Astrocyte (in vitro differentiated cells and primary cell): ENCODE measurements around the gene ACSF3. TPM values are rescaled to one million over a fixed set of nuclear protein-coding genes. Genes with fewer than 3 reads are reported as not detected.

Source experiments
- DNase-seq: peaks from one replicate; pipeline ENCODE4 v3.0.0-alpha.2; 2010; ENCODE audit warnings: low read depth
- FAIRE-seq: peaks from 2 replicates; lab custom pipeline; 2011; peaks lifted over from hg19 to GRCh38; lab: Jason Lieb, UNC
- H2AFZ ChIP-seq: 2 replicates; pipeline ENCODE4 v1.6.0; 2012; ENCODE audit warnings: low read depth, low read length, inconsistent platforms
- H3K27ac ChIP-seq: 2 replicates; pipeline ENCODE4 v1.5.1; 2011; ENCODE audit warnings: low read depth, low read length, inconsistent platforms
- H3K27me3 ChIP-seq: 2 replicates; pipeline ENCODE4 v1.6.0; 2011; ENCODE audit warnings: low read length, inconsistent platforms; ENCODE audit not compliant: insufficient read depth
- H3K36me3 ChIP-seq: 2 replicates; pipeline ENCODE4 v1.5.1; 2011; ENCODE audit warnings: low read length, inconsistent platforms; ENCODE audit not compliant: insufficient read depth
- H3K4me1 ChIP-seq: 2 replicates; pipeline ENCODE4 v1.5.1; 2011; ENCODE audit warnings: low read length, inconsistent platforms; ENCODE audit not compliant: insufficient read depth
- H3K4me2 ChIP-seq: 2 replicates; pipeline ENCODE4 v1.6.0; 2012; ENCODE audit warnings: low read length, inconsistent platforms
- H3K4me3 ChIP-seq: 2 replicates; pipeline ENCODE4 v1.5.1; 2011; ENCODE audit warnings: low read depth, mild to moderate bottlenecking, low read length, inconsistent platforms; ENCODE audit not compliant: insufficient read depth
- H3K79me2 ChIP-seq: 2 replicates; pipeline ENCODE4 v1.6.0; 2012; ENCODE audit warnings: mild to moderate bottlenecking, low read length, inconsistent platforms; ENCODE audit not compliant: insufficient read depth
- H3K9ac ChIP-seq: 2 replicates; pipeline ENCODE4 v1.6.0; 2012; ENCODE audit warnings: mild to moderate bottlenecking, low read length, inconsistent platforms
- H3K9me3 ChIP-seq: 2 replicates; pipeline ENCODE4 v1.5.1; 2012; ENCODE audit warnings: low read depth, mild to moderate bottlenecking, low read length, inconsistent platforms; ENCODE audit not compliant: insufficient read depth
- H4K20me1 ChIP-seq: 2 replicates; pipeline ENCODE4 v1.6.0; 2012; ENCODE audit warnings: low read length, inconsistent platforms; ENCODE audit not compliant: insufficient read depth
- H3K27ac Mint-ChIP-seq: one replicate; pipeline ENCODE4 v1.8.0; 2021; ENCODE audit warnings: mild to moderate bottlenecking, mixed read lengths; ENCODE audit not compliant: unreplicated experiment
- H3K27me3 Mint-ChIP-seq: one replicate; pipeline ENCODE4 v1.8.0; 2021; ENCODE audit warnings: low read depth, mixed read lengths; ENCODE audit not compliant: unreplicated experiment
- H3K36me3 Mint-ChIP-seq: one replicate; pipeline ENCODE4 v1.8.0; 2021; ENCODE audit warnings: low read depth, mixed read lengths; ENCODE audit not compliant: unreplicated experiment
- H3K4me1 Mint-ChIP-seq: one replicate; pipeline ENCODE4 v1.8.0; 2021; ENCODE audit warnings: low read depth, mixed read lengths; ENCODE audit not compliant: unreplicated experiment
- H3K4me3 Mint-ChIP-seq: one replicate; pipeline ENCODE4 v1.8.0; 2021; ENCODE audit warnings: mild to moderate bottlenecking, moderate library complexity, mixed read lengths; ENCODE audit not compliant: unreplicated experiment
- H3K9me3 Mint-ChIP-seq: one replicate; pipeline ENCODE4 v1.8.0; 2021; ENCODE audit warnings: mild to moderate bottlenecking, mixed read lengths; ENCODE audit not compliant: unreplicated experiment
- EZH2 ChIP-seq: IDR thresholded peaks from 2 replicates; pipeline ENCODE4 v1.6.1; 2012; ENCODE audit warnings: mild to moderate bottlenecking, low read length, inconsistent platforms; ENCODE audit not compliant: insufficient read depth
- total RNA-seq: library from RNA; stranded (reverse); gene quantifications from 2 replicates; pipeline ENCODE4 v1.2.1, GENCODE V29; 2021
- TF ChIP-seq, protein P1 (sequence below): IDR thresholded peaks from 2 replicates; pipeline ENCODE4 v1.5.1; 2011; ENCODE audit warnings: low read depth, mild to moderate bottlenecking, inconsistent platforms, low read length, moderate library complexity; ENCODE audit not compliant: insufficient read depth

ACSF3 gene
- total RNA-seq, 1 donor from 2014 or later, result 17.0 TPM

DNA sequence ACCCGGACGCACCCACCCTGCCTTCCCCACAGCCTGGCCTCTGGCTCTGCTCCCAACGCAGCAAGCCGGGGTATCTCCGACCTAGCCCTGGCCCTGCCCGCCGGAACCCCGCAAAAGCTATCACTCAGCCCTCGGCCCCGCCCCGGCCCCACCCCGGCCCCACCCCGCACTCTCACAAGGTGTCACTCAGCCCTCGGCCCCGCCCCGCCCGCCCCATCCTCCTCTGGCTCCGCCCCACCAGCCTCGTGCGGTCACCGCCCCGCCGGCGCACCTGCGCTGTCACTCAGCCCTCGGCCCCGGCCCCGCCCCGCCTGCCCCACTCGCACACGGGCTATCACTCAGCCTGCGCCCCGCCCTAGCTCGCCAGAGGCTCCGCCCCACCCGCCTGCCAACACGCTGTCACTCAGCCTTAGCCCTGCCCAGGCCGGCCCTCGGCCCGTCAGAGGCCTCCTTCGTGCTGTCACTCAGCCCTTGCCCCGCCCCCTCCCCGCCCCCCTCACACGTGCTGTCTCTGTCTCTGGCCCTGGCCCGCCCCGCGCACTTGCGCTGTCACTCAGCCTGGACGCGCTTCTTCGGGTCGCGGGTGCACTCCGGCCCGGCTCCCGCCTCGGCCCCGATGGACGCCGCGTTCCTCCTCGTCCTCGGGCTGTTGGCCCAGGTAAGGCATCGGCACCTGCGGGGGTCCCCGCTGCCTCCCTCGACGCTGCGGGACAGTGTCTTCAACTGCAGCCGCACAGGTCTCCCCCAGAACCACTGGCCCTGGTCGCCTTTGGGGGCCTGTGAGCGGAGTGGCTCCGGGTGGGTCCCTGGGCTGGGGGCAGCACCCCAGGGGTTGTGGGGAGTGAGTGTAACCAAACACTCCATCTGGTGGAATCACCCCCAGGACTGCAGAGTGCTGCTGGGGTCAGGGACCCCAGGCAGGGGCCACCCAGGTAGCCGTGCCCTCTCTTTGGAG lies 77.8 kb downstream of the ACSF3 start, which contains the start of gene CDH15:
Gene CDH15, plus strand, starts transcription at position 533 of the 955 bp plus-strand sequence. Its CDS starts 84 bp downstream, at position 617.
- no peak within 1 kb of the TSS for H3K4me3 ChIP-seq
- H3K4me3 Mint-ChIP-seq, result peak within 1 kb of the TSS; percentile 58
- TF ChIP-seq, protein P1, sequence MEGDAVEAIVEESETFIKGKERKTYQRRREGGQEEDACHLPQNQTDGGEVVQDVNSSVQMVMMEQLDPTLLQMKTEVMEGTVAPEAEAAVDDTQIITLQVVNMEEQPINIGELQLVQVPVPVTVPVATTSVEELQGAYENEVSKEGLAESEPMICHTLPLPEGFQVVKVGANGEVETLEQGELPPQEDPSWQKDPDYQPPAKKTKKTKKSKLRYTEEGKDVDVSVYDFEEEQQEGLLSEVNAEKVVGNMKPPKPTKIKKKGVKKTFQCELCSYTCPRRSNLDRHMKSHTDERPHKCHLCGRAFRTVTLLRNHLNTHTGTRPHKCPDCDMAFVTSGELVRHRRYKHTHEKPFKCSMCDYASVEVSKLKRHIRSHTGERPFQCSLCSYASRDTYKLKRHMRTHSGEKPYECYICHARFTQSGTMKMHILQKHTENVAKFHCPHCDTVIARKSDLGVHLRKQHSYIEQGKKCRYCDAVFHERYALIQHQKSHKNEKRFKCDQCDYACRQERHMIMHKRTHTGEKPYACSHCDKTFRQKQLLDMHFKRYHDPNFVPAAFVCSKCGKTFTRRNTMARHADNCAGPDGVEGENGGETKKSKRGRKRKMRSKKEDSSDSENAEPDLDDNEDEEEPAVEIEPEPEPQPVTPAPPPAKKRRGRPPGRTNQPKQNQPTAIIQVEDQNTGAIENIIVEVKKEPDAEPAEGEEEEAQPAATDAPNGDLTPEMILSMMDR, result no peak
- TF ChIP-seq EZH2, result peak; percentile 16
- H3K9me3 Mint-ChIP-seq, result no peaks in the 10 kb centered on the region
- no peak within 1 kb of the TSS for H3K27ac Mint-ChIP-seq
- no peaks in the 10 kb centered on the region for H3K9me3 ChIP-seq
- H3K27me3 Mint-ChIP-seq, result peaks cover 16% of the 10 kb centered on the region
- H3K36me3 Mint-ChIP-seq, result no peaks in the 10 kb centered on the region
- H3K36me3 ChIP-seq, result no peaks in the 10 kb centered on the region
- peak; percentile 52 for DNase-seq
- H3K79me2 ChIP-seq, result no peaks in the 10 kb centered on the region
- H2AFZ ChIP-seq, result peak within 1 kb of the TSS; percentile 56
- FAIRE-seq, result no peak
- peaks cover 6% of the 10 kb centered on the region for H3K4me1 ChIP-seq
- peaks cover 2% of the 10 kb centered on the region for H3K4me1 Mint-ChIP-seq
- H3K27ac ChIP-seq, result no peak within 1 kb of the TSS
- H3K27me3 ChIP-seq, result no peaks in the 10 kb centered on the region
- H4K20me1 ChIP-seq, result no peaks in the 10 kb centered on the region
- no peak within 1 kb of the TSS for H3K9ac ChIP-seq
- peak within 1 kb of the TSS; percentile 67 for H3K4me2 ChIP-seq

DNA sequence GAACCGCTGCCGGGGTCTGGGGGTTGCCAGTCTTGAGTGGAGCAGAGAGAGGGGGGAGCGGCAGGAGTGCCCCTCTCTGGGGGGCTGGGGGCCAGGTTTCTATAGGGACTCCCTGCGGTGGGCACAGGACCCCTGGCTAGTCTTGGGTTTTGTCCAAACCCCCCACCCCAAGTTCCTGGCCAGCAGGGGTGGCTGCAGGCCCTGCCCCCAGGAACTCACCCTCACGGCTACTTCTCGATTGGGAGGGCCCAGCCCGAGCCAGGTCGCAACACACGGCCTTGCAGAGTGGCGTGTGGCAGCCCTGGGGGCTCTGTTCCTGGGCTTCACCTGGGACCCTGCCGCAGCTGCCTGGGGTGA lies 78.5 kb downstream of the ACSF3 start:
- no peaks in the 10 kb centered on the region for H3K27me3 ChIP-seq
- H3K4me1 Mint-ChIP-seq, result no peaks in the 10 kb centered on the region

More for the DNA sequence above, 78.5 kb downstream of the ACSF3 start:
- no peak overlapping the region for H3K27ac ChIP-seq
- H2AFZ ChIP-seq, result no peak overlapping the region
- H3K9me3 ChIP-seq, result no peaks in the 10 kb centered on the region
- no peak overlapping the region for H3K4me3 ChIP-seq
- Mint-ChIP-seq H3K4me3 (no peak overlapping the region), H3K9me3 (no peaks in the 10 kb centered on the region), H3K27ac (no peak overlapping the region), H3K36me3 (no peaks in the 10 kb centered on the region), H3K27me3 (peaks cover 16% of the 10 kb centered on the region)
- no peak for TF ChIP-seq EZH2
- TF ChIP-seq, protein P1, result no peak
- FAIRE-seq, result no peak
- no peak overlapping the region for H3K9ac ChIP-seq
- no peak for DNase-seq
- H3K36me3 ChIP-seq, result no peaks in the 10 kb centered on the region
- H3K79me2 ChIP-seq, result no peaks in the 10 kb centered on the region
- no peaks in the 10 kb centered on the region for H4K20me1 ChIP-seq
- peaks cover 2% of the 10 kb centered on the region for H3K4me1 ChIP-seq
- H3K4me2 ChIP-seq, result no peak overlapping the region
